Sciatic nerve (tissue), 2 donors: Measurements from ENCODE around the gene AHNAK. TPM values are rescaled to one million over a fixed set of nuclear protein-coding genes. Genes with fewer than 3 reads are reported as not detected.
"Not testable (repeated sequence)": the region's sequence is repeated elsewhere in the genome, so short reads cannot be mapped to it uniquely, and the experiment has no call there.

ENCODE experiments used
- ATAC-seq: fragments of 200-7000 bp; cut with Tn5 transposase; one replicate; pipeline ENCODE4 v1.9.1; 2020; ENCODE audit warnings: mild to moderate bottlenecking, moderate library complexity
- DNase-seq: peaks from one replicate; pipeline ENCODE4 v3.0.0-alpha.2; 2020; ENCODE audit warnings: low spot score
- intact Hi-C: fragments of 100-400 bp; cut with DNase I; formaldehyde crosslinking; loops from one replicate; pipeline ENCODE4 v1.14.2; 2022
- total RNA-seq: library from RNA; stranded (reverse); fragmentation: NEBNext Ultra II Directional; extraction: Animal tissue kit (Norgen Biotek cat#: 25700); gene quantifications from one replicate; pipeline ENCODE4 v1.2.1, GENCODE V29; 2021
- donor health status: DM: no; HTN: no; CAD: no.
- donor health status: DM: no; HTN: no; CAD: no.

The AHNAK gene
- total RNA-seq, 1 donor from 2014 or later: 2,773 TPM

GRCh38 chr11:62573592-62574362 is 27.2 kb upstream of the AHNAK start, which contains the start of gene EEF1G:
EEF1G (minus strand) TSS chr11:62573891; CDS start chr11:62573842, 49 bp downstream.
- intact Hi-C loops: no loop called here
- peak; percentile 97 for DNase-seq

GRCh38 chr11:62573006-62573591 is 26.5 kb upstream of the AHNAK start:
- intact Hi-C loops: no loop called here
- ATAC-seq (no peak), DNase-seq (no peak)

More at GRCh38 chr11:62573592-62574362, 27.2 kb upstream of the AHNAK start, which contains the start of gene EEF1G:
- peak; percentile 98 for ATAC-seq

GRCh38 chr11:62572431-62572830 is 25.8 kb upstream of the AHNAK start:
- intact Hi-C loops: no loop called here
- DNase-seq (no peak), ATAC-seq (no peak)

GRCh38 chr11:62571493-62571892 is 24.9 kb upstream of the AHNAK start:
- DNase-seq, intact Hi-C loops, ATAC-seq: not testable (repeated sequence)

GRCh38 chr11:62570903-62571302 is 24.3 kb upstream of the AHNAK start:
- DNase-seq, intact Hi-C loops, ATAC-seq: not testable (repeated sequence)

GRCh38 chr11:62569611-62570010 is 23.0 kb upstream of the AHNAK start:
- no peak for DNase-seq

GRCh38 chr11:62567018-62567633 is 20.5 kb upstream of the AHNAK start:
- intact Hi-C loops: no loop called here
- DNase-seq: no peak
- no peak for ATAC-seq

More at GRCh38 chr11:62569611-62570010, 23.0 kb upstream of the AHNAK start:
- intact Hi-C loops: no loop called here
- no peak for ATAC-seq

- ATAC-seq (no peak), DNase-seq (no peak)
- intact Hi-C loops: no loop called here
Observed at GRCh38 chr11:62566247-62566646, 19.6 kb upstream of the AHNAK start.

GRCh38 chr11:62565100-62565802 is 18.6 kb upstream of the AHNAK start:
- intact Hi-C loops: no loop called here
- DNase-seq: no peak
- no peak for ATAC-seq

GRCh38 chr11:62561677-62562230 is 15.1 kb upstream of the AHNAK start:
- ATAC-seq, DNase-seq, intact Hi-C loops: not testable (repeated sequence)

GRCh38 chr11:62560566-62561103 is 14.0 kb upstream of the AHNAK start:
- DNase-seq (peak; percentile 92), ATAC-seq (peak; percentile 86)
- intact Hi-C loops: no loop called here

GRCh38 chr11:62559626-62560025 is 13.0 kb upstream of the AHNAK start:
- ATAC-seq, DNase-seq: not testable (repeated sequence)
- intact Hi-C loops: loop anchor here (10.0 kb wide), 1 partner anchor 55 kb away; no protein-coding TSS in a partner anchor

GRCh38 chr11:62559204-62559603 is 12.6 kb upstream of the AHNAK start:
- DNase-seq (no peak), ATAC-seq (no peak)
- intact Hi-C loops: loop anchor here (10.0 kb wide), 1 partner anchor 54 kb away; no protein-coding TSS in a partner anchor

- DNase-seq (no peak), ATAC-seq (no peak)
- intact Hi-C loops: loop anchor here (10.0 kb wide), 1 partner anchor 54 kb away; no protein-coding TSS in a partner anchor
Observed at GRCh38 chr11:62558669-62559068, 12.1 kb upstream of the AHNAK start.

- no peak for ATAC-seq
- intact Hi-C loops: loop anchor here (10.0 kb wide), 1 partner anchor 52 kb away; no protein-coding TSS in a partner anchor
Observed at GRCh38 chr11:62556875-62557631, 10.4 kb upstream of the AHNAK start.

GRCh38 chr11:62556108-62556874 is 9.7 kb upstream of the AHNAK start:
- ATAC-seq (peak; percentile 64), DNase-seq (peak; percentile 88)
- intact Hi-C loops: loop anchor here (10.0 kb wide), 1 partner anchor 51 kb away; no protein-coding TSS in a partner anchor

More at GRCh38 chr11:62556875-62557631, 10.4 kb upstream of the AHNAK start:
- no peak for DNase-seq
